ENCODE results near the gene GAREM1. TPM values are rescaled to one million over a fixed set of nuclear protein-coding genes. Genes with fewer than 3 reads are reported as not detected.

The GAREM1 gene
- total and polyA plus RNA-seq, 9 of the 15 experiments (the other 6 are each of a cell fraction or from before 2014, with no cell fraction given) = 0.03 to 0.33 (median 0.07) TPM; not detected in 1

- no TSS peak for BruUV-seq (replicated peaks)
- no peak overlapping the region for H2AFZ ChIP-seq (ENCODE audit: low read depth, low read length)
- H3K9ac ChIP-seq (ENCODE audit: insufficient read depth in 1 of 2, low read depth in 2 of 2, low read length in 2 of 2) = no peak overlapping the region
- ATAC-seq (no peak), DNase-seq (ENCODE audit: extremely low read depth in 1 of 4, low spot score in 3 of 4) (no peak), FAIRE-seq (no peak)
- no peaks in the 10 kb centered on the region for H3K9me3 ChIP-seq (replicated peaks; ENCODE audit: control insufficient read depth, insufficient read depth, low read depth, low read length)
- intact Hi-C loops (cut with micrococcal nuclease) (no loop called here), in situ Hi-C loops (cut with MboI) (no loop called here)
- no peak overlapping the region for H3K4me3 ChIP-seq
- no peaks in the 10 kb centered on the region for H3K9me1 ChIP-seq (ENCODE audit: control insufficient read depth, insufficient read depth, low read length)
- TF ChIP-seq ZNF316 (IDR thresholded peaks at IDR 0.05) (0 out of 2 replicates have a peak, but pooled peaks have one; percentile 2), ZNF778 (CRISPR knock-in tag; IDR thresholded peaks at IDR 0.05) (no peak), PTRF (tag; IDR thresholded peaks at IDR 0.05) (no peak), NRF1 (conservative IDR thresholded peaks at IDR 0.05 in 1 of 2, IDR thresholded peaks at IDR 0.05 in 1 of 2) (no peak)
- TF ChIP-seq, protein P1, sequence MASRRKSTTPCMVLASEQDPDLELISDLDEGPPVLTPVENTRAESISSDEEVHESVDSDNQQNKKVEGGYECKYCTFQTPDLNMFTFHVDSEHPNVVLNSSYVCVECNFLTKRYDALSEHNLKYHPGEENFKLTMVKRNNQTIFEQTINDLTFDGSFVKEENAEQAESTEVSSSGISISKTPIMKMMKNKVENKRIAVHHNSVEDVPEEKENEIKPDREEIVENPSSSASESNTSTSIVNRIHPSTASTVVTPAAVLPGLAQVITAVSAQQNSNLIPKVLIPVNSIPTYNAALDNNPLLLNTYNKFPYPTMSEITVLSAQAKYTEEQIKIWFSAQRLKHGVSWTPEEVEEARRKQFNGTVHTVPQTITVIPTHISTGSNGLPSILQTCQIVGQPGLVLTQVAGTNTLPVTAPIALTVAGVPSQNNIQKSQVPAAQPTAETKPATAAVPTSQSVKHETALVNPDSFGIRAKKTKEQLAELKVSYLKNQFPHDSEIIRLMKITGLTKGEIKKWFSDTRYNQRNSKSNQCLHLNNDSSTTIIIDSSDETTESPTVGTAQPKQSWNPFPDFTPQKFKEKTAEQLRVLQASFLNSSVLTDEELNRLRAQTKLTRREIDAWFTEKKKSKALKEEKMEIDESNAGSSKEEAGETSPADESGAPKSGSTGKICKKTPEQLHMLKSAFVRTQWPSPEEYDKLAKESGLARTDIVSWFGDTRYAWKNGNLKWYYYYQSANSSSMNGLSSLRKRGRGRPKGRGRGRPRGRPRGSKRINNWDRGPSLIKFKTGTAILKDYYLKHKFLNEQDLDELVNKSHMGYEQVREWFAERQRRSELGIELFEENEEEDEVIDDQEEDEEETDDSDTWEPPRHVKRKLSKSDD (conservative IDR thresholded peaks at IDR 0.05; ENCODE audit: low read length) = no peak
- TF ChIP-seq, protein P2, sequence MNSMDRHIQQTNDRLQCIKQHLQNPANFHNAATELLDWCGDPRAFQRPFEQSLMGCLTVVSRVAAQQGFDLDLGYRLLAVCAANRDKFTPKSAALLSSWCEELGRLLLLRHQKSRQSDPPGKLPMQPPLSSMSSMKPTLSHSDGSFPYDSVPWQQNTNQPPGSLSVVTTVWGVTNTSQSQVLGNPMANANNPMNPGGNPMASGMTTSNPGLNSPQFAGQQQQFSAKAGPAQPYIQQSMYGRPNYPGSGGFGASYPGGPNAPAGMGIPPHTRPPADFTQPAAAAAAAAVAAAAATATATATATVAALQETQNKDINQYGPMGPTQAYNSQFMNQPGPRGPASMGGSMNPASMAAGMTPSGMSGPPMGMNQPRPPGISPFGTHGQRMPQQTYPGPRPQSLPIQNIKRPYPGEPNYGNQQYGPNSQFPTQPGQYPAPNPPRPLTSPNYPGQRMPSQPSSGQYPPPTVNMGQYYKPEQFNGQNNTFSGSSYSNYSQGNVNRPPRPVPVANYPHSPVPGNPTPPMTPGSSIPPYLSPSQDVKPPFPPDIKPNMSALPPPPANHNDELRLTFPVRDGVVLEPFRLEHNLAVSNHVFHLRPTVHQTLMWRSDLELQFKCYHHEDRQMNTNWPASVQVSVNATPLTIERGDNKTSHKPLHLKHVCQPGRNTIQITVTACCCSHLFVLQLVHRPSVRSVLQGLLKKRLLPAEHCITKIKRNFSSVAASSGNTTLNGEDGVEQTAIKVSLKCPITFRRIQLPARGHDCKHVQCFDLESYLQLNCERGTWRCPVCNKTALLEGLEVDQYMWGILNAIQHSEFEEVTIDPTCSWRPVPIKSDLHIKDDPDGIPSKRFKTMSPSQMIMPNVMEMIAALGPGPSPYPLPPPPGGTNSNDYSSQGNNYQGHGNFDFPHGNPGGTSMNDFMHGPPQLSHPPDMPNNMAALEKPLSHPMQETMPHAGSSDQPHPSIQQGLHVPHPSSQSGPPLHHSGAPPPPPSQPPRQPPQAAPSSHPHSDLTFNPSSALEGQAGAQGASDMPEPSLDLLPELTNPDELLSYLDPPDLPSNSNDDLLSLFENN (IDR thresholded peaks at IDR 0.05; ENCODE audit: low read depth in 2 of 2, low read length in 2 of 2) = no peak
- no peaks in the 10 kb centered on the region for H3K27me3 ChIP-seq (ENCODE audit: control insufficient read depth in 2 of 2, insufficient read depth in 2 of 2, low read length in 2 of 2)
- H3K4me1 ChIP-seq (replicated peaks in 1 of 2; ENCODE audit: control insufficient read depth in 2 of 2, insufficient read depth in 2 of 2, low read length in 2 of 2) = no peaks in the 10 kb centered on the region
- ChIA-PET CTCF (ENCODE audit: low intra/inter-chr PET ratio) (no interaction called here), POLR2A (no interaction called here)
- H4K20me1 ChIP-seq (replicated peaks; ENCODE audit: control insufficient read depth, insufficient read depth, low read length) = no peaks in the 10 kb centered on the region
- 0% methylated on average over 2 of the region's 2 CpGs for WGBS (ENCODE audit: insufficient coverage, low coverage, missing lambda C conversion rate)
- H3K4me2 ChIP-seq (ENCODE audit: insufficient read depth, low read length) = no peak overlapping the region
- no peaks in the 10 kb centered on the region for H3K36me3 ChIP-seq (ENCODE audit: control insufficient read depth, insufficient read depth, low read length)
- H3K79me2 ChIP-seq (ENCODE audit: control insufficient read depth, insufficient read depth, low read length) = no peaks in the 10 kb centered on the region
- no peak overlapping the region for H3K27ac ChIP-seq (ENCODE audit: extremely low read depth, low read depth, low read length)
Observed at GRCh38 chr18:32431753-32432152, 38.9 kb downstream of the GAREM1 start.
